ENCODE results near the gene GAB2. TPM values are rescaled to one million over a fixed set of nuclear protein-coding genes. Genes with fewer than 3 reads are reported as not detected.

The GAB2 gene
- total and polyA plus RNA-seq, 10 of the 15 experiments (the other 5 are each of a cell fraction or from before 2014, with no cell fraction given) = 0.69 to 12.6 (median 3.8) TPM

GRCh38 chr11:78355309-78355705 lies 62.3 kb downstream of the GAB2 start:
- no peak for FAIRE-seq
- peak overlapping the region; percentile 11 for H2AFZ ChIP-seq (ENCODE audit: control insufficient read depth, low read depth, low read length)

GRCh38 chr11:78354408-78355308 lies 63.0 kb downstream of the GAB2 start:
- Histone ChIP-seq H2AFZ (ENCODE audit: control insufficient read depth, low read depth, low read length) (peak overlapping the region; percentile 11), H3K4me2 (ENCODE audit: control insufficient read depth, insufficient read depth) (peak overlapping the region; percentile 53), H3K9me3 (replicated peaks; ENCODE audit: control insufficient read depth, insufficient read depth, low read length) (no peaks in the 10 kb centered on the region), H3K27ac (ENCODE audit: control insufficient read depth, insufficient read depth) (peak overlapping the region; percentile 0; the same call in 1 of the 2 replicates), H3K36me3 (ENCODE audit: control insufficient read depth in 2 of 2, insufficient read depth in 2 of 2, low read length in 1 of 2) (no peaks in the 10 kb centered on the region), H3K79me2 (ENCODE audit: control insufficient read depth, insufficient read depth, low read length) (no peaks in the 10 kb centered on the region), H3K4me1 (ENCODE audit: control insufficient read depth, insufficient read depth, low read length) (peaks cover 22% of the 10 kb centered on the region), H3K4me3 (peak overlapping the region; percentile 9; the same call in 1 of the 2 replicates), H3K9ac (ENCODE audit: control insufficient read depth, insufficient read depth, low read length) (no peak overlapping the region), H3K27me3 (replicated peaks in 1 of 2; ENCODE audit: control insufficient read depth in 2 of 2, insufficient read depth in 2 of 2, low read length in 1 of 2) (no peaks in the 10 kb centered on the region), H4K20me1 (ENCODE audit: control insufficient read depth, insufficient read depth) (no peaks in the 10 kb centered on the region)
- DNase-seq (ENCODE audit: low read depth, low spot score) = no peak
- ChIA-PET SMC1A (ENCODE audit: uncharacterized antibody, unreplicated experiment) (interaction anchor here (1.0 to 1.9 kb wide), 3 partner anchors 10 to 127 kb away, joined by 3 to 7 read pairs (median 4); no protein-coding TSS in a partner anchor), RAD21 (ENCODE audit: unreplicated experiment) (no interaction called here), POLR2A (no interaction called here), CTCF (no interaction called here)
- no peak for FAIRE-seq
- BruUV-seq (replicated peaks) = no TSS peak
- peak; percentile 74 for ATAC-seq
- 64% methylated on average over 7 of the region's 7 CpGs for WGBS (ENCODE audit: insufficient coverage, insufficient replicate concordance, low lambda C conversion rate, missing lambda C conversion rate)
- in situ Hi-C loops (cut with MboI) (no loop called here), intact Hi-C loops (cut with micrococcal nuclease; ENCODE audit: unreplicated experiment) (no loop called here)
- TF ChIP-seq MEF2A (IDR thresholded peaks at IDR 0.05; ENCODE audit: insufficient read depth, low read depth, low read length) = peak; percentile 66
- TF ChIP-seq, protein P1, sequence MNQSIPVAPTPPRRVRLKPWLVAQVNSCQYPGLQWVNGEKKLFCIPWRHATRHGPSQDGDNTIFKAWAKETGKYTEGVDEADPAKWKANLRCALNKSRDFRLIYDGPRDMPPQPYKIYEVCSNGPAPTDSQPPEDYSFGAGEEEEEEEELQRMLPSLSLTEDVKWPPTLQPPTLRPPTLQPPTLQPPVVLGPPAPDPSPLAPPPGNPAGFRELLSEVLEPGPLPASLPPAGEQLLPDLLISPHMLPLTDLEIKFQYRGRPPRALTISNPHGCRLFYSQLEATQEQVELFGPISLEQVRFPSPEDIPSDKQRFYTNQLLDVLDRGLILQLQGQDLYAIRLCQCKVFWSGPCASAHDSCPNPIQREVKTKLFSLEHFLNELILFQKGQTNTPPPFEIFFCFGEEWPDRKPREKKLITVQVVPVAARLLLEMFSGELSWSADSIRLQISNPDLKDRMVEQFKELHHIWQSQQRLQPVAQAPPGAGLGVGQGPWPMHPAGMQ (IDR thresholded peaks at IDR 0.05; ENCODE audit: borderline replicate concordance) = no peak
- peak; percentile 42; the same call in 1 of the 2 replicates for TF ChIP-seq CREM (IDR thresholded peaks at IDR 0.05; ENCODE audit: low read depth)
- TF ChIP-seq FOS (IDR thresholded peaks at IDR 0.05; ENCODE audit: borderline replicate concordance, extremely low read depth, insufficient read length) = no peak
- TF ChIP-seq, protein P2, sequence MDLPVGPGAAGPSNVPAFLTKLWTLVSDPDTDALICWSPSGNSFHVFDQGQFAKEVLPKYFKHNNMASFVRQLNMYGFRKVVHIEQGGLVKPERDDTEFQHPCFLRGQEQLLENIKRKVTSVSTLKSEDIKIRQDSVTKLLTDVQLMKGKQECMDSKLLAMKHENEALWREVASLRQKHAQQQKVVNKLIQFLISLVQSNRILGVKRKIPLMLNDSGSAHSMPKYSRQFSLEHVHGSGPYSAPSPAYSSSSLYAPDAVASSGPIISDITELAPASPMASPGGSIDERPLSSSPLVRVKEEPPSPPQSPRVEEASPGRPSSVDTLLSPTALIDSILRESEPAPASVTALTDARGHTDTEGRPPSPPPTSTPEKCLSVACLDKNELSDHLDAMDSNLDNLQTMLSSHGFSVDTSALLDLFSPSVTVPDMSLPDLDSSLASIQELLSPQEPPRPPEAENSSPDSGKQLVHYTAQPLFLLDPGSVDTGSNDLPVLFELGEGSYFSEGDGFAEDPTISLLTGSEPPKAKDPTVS (IDR thresholded peaks at IDR 0.05; ENCODE audit: low read depth, low read length) = no peak
- TF ChIP-seq, protein P3, sequence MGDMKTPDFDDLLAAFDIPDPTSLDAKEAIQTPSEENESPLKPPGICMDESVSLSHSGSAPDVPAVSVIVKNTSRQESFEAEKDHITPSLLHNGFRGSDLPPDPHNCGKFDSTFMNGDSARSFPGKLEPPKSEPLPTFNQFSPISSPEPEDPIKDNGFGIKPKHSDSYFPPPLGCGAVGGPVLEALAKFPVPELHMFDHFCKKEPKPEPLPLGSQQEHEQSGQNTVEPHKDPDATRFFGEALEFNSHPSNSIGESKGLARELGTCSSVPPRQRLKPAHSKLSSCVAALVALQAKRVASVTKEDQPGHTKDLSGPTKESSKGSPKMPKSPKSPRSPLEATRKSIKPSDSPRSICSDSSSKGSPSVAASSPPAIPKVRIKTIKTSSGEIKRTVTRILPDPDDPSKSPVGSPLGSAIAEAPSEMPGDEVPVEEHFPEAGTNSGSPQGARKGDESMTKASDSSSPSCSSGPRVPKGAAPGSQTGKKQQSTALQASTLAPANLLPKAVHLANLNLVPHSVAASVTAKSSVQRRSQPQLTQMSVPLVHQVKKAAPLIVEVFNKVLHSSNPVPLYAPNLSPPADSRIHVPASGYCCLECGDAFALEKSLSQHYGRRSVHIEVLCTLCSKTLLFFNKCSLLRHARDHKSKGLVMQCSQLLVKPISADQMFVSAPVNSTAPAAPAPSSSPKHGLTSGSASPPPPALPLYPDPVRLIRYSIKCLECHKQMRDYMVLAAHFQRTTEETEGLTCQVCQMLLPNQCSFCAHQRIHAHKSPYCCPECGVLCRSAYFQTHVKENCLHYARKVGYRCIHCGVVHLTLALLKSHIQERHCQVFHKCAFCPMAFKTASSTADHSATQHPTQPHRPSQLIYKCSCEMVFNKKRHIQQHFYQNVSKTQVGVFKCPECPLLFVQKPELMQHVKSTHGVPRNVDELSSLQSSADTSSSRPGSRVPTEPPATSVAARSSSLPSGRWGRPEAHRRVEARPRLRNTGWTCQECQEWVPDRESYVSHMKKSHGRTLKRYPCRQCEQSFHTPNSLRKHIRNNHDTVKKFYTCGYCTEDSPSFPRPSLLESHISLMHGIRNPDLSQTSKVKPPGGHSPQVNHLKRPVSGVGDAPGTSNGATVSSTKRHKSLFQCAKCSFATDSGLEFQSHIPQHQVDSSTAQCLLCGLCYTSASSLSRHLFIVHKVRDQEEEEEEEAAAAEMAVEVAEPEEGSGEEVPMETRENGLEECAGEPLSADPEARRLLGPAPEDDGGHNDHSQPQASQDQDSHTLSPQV (IDR thresholded peaks at IDR 0.05) = no peak

More at GRCh38 chr11:78355309-78355705, 62.3 kb downstream of the GAB2 start:
- no peak overlapping the region for H3K27ac ChIP-seq (ENCODE audit: control insufficient read depth, insufficient read depth)
- no peaks in the 10 kb centered on the region for H3K27me3 ChIP-seq (replicated peaks in 1 of 2; ENCODE audit: control insufficient read depth in 2 of 2, insufficient read depth in 2 of 2, low read length in 1 of 2)
- RAD21 ChIA-PET (ENCODE audit: unreplicated experiment) = interaction anchor here (0.6 kb wide), 1 partner anchor 44 kb away, joined by 3 read pairs; no protein-coding TSS in a partner anchor
- POLR2A ChIA-PET = interaction anchor here (0.6 kb wide), 1 partner anchor 44 kb away, joined by 3 read pairs; no protein-coding TSS in a partner anchor
- H3K36me3 ChIP-seq (ENCODE audit: control insufficient read depth in 2 of 2, insufficient read depth in 2 of 2, low read length in 1 of 2) = no peaks in the 10 kb centered on the region
- H3K79me2 ChIP-seq (ENCODE audit: control insufficient read depth, insufficient read depth, low read length) = no peaks in the 10 kb centered on the region
- ATAC-seq (no peak; the same call in 2 of the 3 replicates), DNase-seq (ENCODE audit: low read depth, low spot score) (no peak)
- no peaks in the 10 kb centered on the region for H3K9me3 ChIP-seq (replicated peaks; ENCODE audit: control insufficient read depth, insufficient read depth, low read length)
- intact Hi-C loops (cut with micrococcal nuclease; ENCODE audit: unreplicated experiment) (no loop called here), in situ Hi-C loops (cut with MboI) (no loop called here)
- TF ChIP-seq NFYA (IDR thresholded peaks at IDR 0.05; ENCODE audit: borderline replicate concordance, low read depth, low read length) = no peak
- SMC1A ChIA-PET (ENCODE audit: uncharacterized antibody, unreplicated experiment) = interaction anchor here (1.0 to 1.6 kb wide), 2 partner anchors 9 to 127 kb away, joined by 3 to 4 read pairs; no protein-coding TSS in a partner anchor
- H3K4me1 ChIP-seq (ENCODE audit: control insufficient read depth, insufficient read depth, low read length) = peaks cover 19% of the 10 kb centered on the region
- no peaks in the 10 kb centered on the region for H4K20me1 ChIP-seq (ENCODE audit: control insufficient read depth, insufficient read depth)
- WGBS (ENCODE audit: insufficient coverage, insufficient replicate concordance, low lambda C conversion rate, missing lambda C conversion rate) = 71% methylated on average over 4 of the region's 6 CpGs
- CTCF ChIA-PET = no interaction called here
- peak overlapping the region; percentile 9; the same call in 1 of the 2 replicates for H3K4me3 ChIP-seq
- H3K9ac ChIP-seq (ENCODE audit: control insufficient read depth, insufficient read depth, low read length) = no peak overlapping the region
- BruUV-seq (replicated peaks) = no TSS peak
- H3K4me2 ChIP-seq (ENCODE audit: control insufficient read depth, insufficient read depth) = peak overlapping the region; percentile 53
